GM21576 (cell line): Measurements from ENCODE around the gene MYO5A.
"Not testable (repeated sequence)": the region's sequence is repeated elsewhere in the genome, so short reads cannot be mapped to it uniquely, and the experiment has no call there.

Source experiments
- ATAC-seq: cut with Tn5 transposase; IDR thresholded peaks from one replicate; pipeline ENCODE4 v1.9.1; 2021; ENCODE audit warnings: mild to moderate bottlenecking, moderate library complexity; ENCODE audit not compliant: unreplicated experiment

MYO5A gene

GRCh38 chr15:52295421-52296001 lies 233.2 kb downstream of the MYO5A start, which contains the start of gene MYO5C:
TSS of gene MYO5C (minus strand) at chr15:52295804. CDS start at chr15:52295636, 168 bp downstream.
- ATAC-seq, result no peak

GRCh38 chr15:52294881-52295420 lies 233.7 kb downstream of the MYO5A start:
- ATAC-seq, result no peak

GRCh38 chr15:52292780-52293392 lies 235.8 kb downstream of the MYO5A start:
- ATAC-seq, result no peak

GRCh38 chr15:52291204-52291603 lies 237.5 kb downstream of the MYO5A start:
- peak; percentile 45 for ATAC-seq

- no peak for ATAC-seq
Measured at GRCh38 chr15:52290800-52291199, 237.9 kb downstream of the MYO5A start.

GRCh38 chr15:52290329-52290728 lies 238.4 kb downstream of the MYO5A start:
- ATAC-seq, result no peak

- no peak for ATAC-seq
Measured at GRCh38 chr15:52289629-52290081, 239.0 kb downstream of the MYO5A start.

GRCh38 chr15:52288986-52289385 lies 239.7 kb downstream of the MYO5A start:
- no peak for ATAC-seq

GRCh38 chr15:52288051-52288942 lies 240.4 kb downstream of the MYO5A start:
- ATAC-seq, result no peak

GRCh38 chr15:52287114-52287513 lies 241.6 kb downstream of the MYO5A start:
- no peak for ATAC-seq

- not testable (repeated sequence) for ATAC-seq
Measured at GRCh38 chr15:52285941-52286340, 242.7 kb downstream of the MYO5A start.

- no peak for ATAC-seq
Measured at GRCh38 chr15:52284164-52284563, 244.5 kb downstream of the MYO5A start.

- ATAC-seq, result no peak
Measured at GRCh38 chr15:52283281-52283680, 245.4 kb downstream of the MYO5A start.

- no peak for ATAC-seq
Measured at GRCh38 chr15:52282418-52282817, 246.3 kb downstream of the MYO5A start.

- no peak for ATAC-seq
Measured at GRCh38 chr15:52281085-52282035, 247.3 kb downstream of the MYO5A start.

- no peak for ATAC-seq
Measured at GRCh38 chr15:52280326-52281084, 248.2 kb downstream of the MYO5A start.

- ATAC-seq, result no peak
Measured at GRCh38 chr15:52278636-52279367, 249.9 kb downstream of the MYO5A start.

GRCh38 chr15:52278135-52278534 lies 250.5 kb downstream of the MYO5A start:
- ATAC-seq, result no peak

- ATAC-seq, result no peak
Measured at GRCh38 chr15:52277575-52277974, 251.1 kb downstream of the MYO5A start.
